MM.1S (cell line): ENCODE data around the gene AKAP13.

ENCODE experiments used
- DNase-seq: peaks from one replicate; pipeline ENCODE4 v3.0.0-alpha.2; 2015
- H2AFZ ChIP-seq: fragments of 300-600 bp; sonication (generic); 2 replicates; pipeline ENCODE4 v1.6.0; 2016; ENCODE audit warnings: antibody characterized with exemption, low read length
- H3F3A ChIP-seq: fragments of 300-600 bp; sonication (generic); 2 replicates; pipeline ENCODE4 v1.6.1; 2016; ENCODE audit warnings: mild to moderate bottlenecking, antibody characterized with exemption, low read length, moderate library complexity, mixed read lengths; ENCODE audit not compliant: insufficient read depth
- H3K27ac ChIP-seq: fragments of 300-600 bp; sonication (generic); 2 replicates; pipeline ENCODE4 v1.5.1; 2016; ENCODE audit warnings: mild to moderate bottlenecking, low read length
- H3K27me3 ChIP-seq: fragments of 300-600 bp; sonication (generic); replicated peaks from 2 replicates; pipeline ENCODE4 v1.6.0; 2016; ENCODE audit warnings: low read length; ENCODE audit not compliant: insufficient read depth
- H3K36me3 ChIP-seq: fragments of 300-600 bp; sonication (generic); replicated peaks from 2 replicates; pipeline ENCODE4 v1.6.1; 2016; ENCODE audit warnings: mild to moderate bottlenecking, low read length, mixed read lengths; ENCODE audit not compliant: insufficient read depth
- H3K4me1 ChIP-seq: fragments of 300-600 bp; sonication (generic); 2 replicates; pipeline ENCODE4 v1.6.1; 2016; ENCODE audit warnings: low read length, mixed read lengths
- H3K4me2 ChIP-seq: fragments of 300-600 bp; sonication (generic); 2 replicates; pipeline ENCODE4 v1.6.0; 2016; ENCODE audit warnings: low read depth, low read length
- H3K4me3 ChIP-seq: fragments of 300-600 bp; sonication (generic); 2 replicates; pipeline ENCODE4 v1.5.1; 2016; ENCODE audit warnings: low read length, mixed read lengths
- H3K79me2 ChIP-seq: fragments of 300-600 bp; sonication (generic); 2 replicates; pipeline ENCODE4 v1.6.1; 2016; ENCODE audit warnings: mixed run types, low read length, mixed read lengths
- H3K9ac ChIP-seq: fragments of 300-600 bp; sonication (generic); 2 replicates; pipeline ENCODE4 v1.6.1; 2016; ENCODE audit warnings: low read length, mixed read lengths
- H3K9me2 ChIP-seq: fragments of 300-600 bp; sonication (generic); replicated peaks from 2 replicates; pipeline ENCODE4 v1.6.1; 2016; ENCODE audit warnings: mild to moderate bottlenecking, low read length, mixed read lengths; ENCODE audit not compliant: insufficient read depth
- H3K9me3 ChIP-seq: fragments of 300-600 bp; sonication (generic); replicated peaks from 2 replicates; pipeline ENCODE4 v1.6.1; 2016; ENCODE audit warnings: mild to moderate bottlenecking, low read length, mixed read lengths; ENCODE audit not compliant: insufficient read depth
- H4K20me1 ChIP-seq: fragments of 300-600 bp; sonication (generic); 2 replicates; pipeline ENCODE4 v1.6.1; 2016; ENCODE audit warnings: mild to moderate bottlenecking, low read length, moderate library complexity, mixed read lengths; ENCODE audit not compliant: insufficient read depth
- EZH2 ChIP-seq: fragments of 300-600 bp; sonication (generic); optimal IDR thresholded peaks from 2 replicates; pipeline ENCODE3; 2017; ENCODE audit warnings: low read depth, mild to moderate bottlenecking, antibody characterized with exemption, low read length, mixed read lengths
- EZH2phosphoT487 ChIP-seq: fragments of 300-600 bp; sonication (generic); IDR thresholded peaks from 2 replicates; pipeline ENCODE4 v1.6.1; 2018; ENCODE audit warnings: antibody characterized with exemption, low read length
- TF ChIP-seq, protein P1 (sequence below): fragments of 300-600 bp; sonication (generic); IDR thresholded peaks from 2 replicates; pipeline ENCODE4 v1.5.1; 2016; ENCODE audit warnings: antibody characterized with exemption, low read length, mixed read lengths

The AKAP13 gene

GRCh38 chr15:85694091-85694490 is 313.7 kb downstream of the AKAP13 start:
- Histone ChIP-seq H3K9me3 (no peaks in the 10 kb centered on the region), H2AFZ (no peak overlapping the region), H3K4me2 (no peak overlapping the region), H3K36me3 (0 out of 2 replicates have a peak, but pooled peaks cover 6% of the 10 kb centered on the region), H3K4me1 (peaks cover 36% of the 10 kb centered on the region), H3K27me3 (no peaks in the 10 kb centered on the region), H3K9me2 (no peaks in the 10 kb centered on the region), H3F3A (peaks cover 45% of the 10 kb centered on the region), H3K4me3 (no peak overlapping the region), H4K20me1 (no peaks in the 10 kb centered on the region), H3K9ac (no peak overlapping the region), H3K79me2 (peaks cover 53% of the 10 kb centered on the region), H3K27ac (peak overlapping the region; percentile 97; the same call in 1 of the 2 replicates)
- no peak for DNase-seq
- no peak for TF ChIP-seq EZH2phosphoT487
- no peak for TF ChIP-seq EZH2
- TF ChIP-seq, protein P1, sequence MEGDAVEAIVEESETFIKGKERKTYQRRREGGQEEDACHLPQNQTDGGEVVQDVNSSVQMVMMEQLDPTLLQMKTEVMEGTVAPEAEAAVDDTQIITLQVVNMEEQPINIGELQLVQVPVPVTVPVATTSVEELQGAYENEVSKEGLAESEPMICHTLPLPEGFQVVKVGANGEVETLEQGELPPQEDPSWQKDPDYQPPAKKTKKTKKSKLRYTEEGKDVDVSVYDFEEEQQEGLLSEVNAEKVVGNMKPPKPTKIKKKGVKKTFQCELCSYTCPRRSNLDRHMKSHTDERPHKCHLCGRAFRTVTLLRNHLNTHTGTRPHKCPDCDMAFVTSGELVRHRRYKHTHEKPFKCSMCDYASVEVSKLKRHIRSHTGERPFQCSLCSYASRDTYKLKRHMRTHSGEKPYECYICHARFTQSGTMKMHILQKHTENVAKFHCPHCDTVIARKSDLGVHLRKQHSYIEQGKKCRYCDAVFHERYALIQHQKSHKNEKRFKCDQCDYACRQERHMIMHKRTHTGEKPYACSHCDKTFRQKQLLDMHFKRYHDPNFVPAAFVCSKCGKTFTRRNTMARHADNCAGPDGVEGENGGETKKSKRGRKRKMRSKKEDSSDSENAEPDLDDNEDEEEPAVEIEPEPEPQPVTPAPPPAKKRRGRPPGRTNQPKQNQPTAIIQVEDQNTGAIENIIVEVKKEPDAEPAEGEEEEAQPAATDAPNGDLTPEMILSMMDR: no peak

GRCh38 chr15:85700767-85701166 is 320.4 kb downstream of the AKAP13 start:
- Histone ChIP-seq H3K9ac (no peak overlapping the region), H3K79me2 (peaks cover 56% of the 10 kb centered on the region), H3K27me3 (no peaks in the 10 kb centered on the region), H3F3A (peaks cover 4% of the 10 kb centered on the region; the same call in 1 of the 2 replicates), H4K20me1 (no peaks in the 10 kb centered on the region), H2AFZ (no peak overlapping the region), H3K36me3 (no peaks in the 10 kb centered on the region), H3K9me3 (no peaks in the 10 kb centered on the region), H3K27ac (no peak overlapping the region), H3K4me1 (peaks cover 3% of the 10 kb centered on the region; the same call in 1 of the 2 replicates), H3K4me2 (no peak overlapping the region), H3K4me3 (no peak overlapping the region), H3K9me2 (no peaks in the 10 kb centered on the region)
- TF ChIP-seq, protein P1: no peak
- TF ChIP-seq EZH2: no peak
- TF ChIP-seq EZH2phosphoT487: no peak
- no peak for DNase-seq

DNA sequence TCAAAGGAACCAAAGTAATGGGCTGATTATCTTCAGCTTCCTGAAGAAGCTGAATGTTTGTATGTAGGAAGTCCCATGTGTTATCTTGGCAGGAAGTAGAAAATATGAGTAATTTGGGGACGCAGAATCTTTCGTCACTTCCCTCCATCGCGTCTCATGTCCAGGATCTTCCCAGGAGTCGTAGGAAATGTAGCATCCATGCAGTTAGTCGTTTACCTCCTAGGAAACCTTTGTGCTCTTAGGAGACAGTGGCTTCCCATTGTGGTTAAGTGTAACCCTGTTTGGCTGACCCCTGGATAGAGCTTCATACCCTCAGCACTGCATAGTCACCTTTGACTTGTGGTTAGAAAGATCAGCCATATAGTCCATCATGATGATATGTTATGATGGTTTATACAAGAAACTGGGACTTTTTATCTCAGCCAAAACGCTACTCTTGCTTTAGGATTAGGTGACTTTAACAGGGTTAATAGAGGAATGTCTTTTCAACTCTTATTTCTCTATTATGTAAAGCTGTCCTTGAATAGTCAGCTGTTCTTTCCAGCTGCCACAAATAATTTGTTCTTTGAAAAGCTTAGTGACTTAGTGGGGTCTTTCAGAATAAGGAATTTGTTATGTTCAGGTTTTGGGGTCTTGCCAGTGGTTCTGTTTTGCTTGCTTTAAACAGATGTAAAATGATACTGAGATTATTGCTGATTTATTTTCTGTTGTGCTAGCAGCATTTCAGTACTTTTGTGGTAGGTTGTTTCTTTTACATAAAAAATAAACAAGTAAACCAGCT is 322.1 kb downstream of the AKAP13 start:
- no peak overlapping the region for H3K4me3 ChIP-seq
- no peaks in the 10 kb centered on the region for H3K27me3 ChIP-seq
- H3K9me2 ChIP-seq: no peaks in the 10 kb centered on the region
- peaks cover 17% of the 10 kb centered on the region for H3K4me1 ChIP-seq
- H3K9ac ChIP-seq: no peak overlapping the region
- H3F3A ChIP-seq: peaks cover 21% of the 10 kb centered on the region
- peaks cover 60% of the 10 kb centered on the region for H3K79me2 ChIP-seq
- no peak overlapping the region for H3K4me2 ChIP-seq
- DNase-seq: no peak
- peaks cover 8% of the 10 kb centered on the region for H4K20me1 ChIP-seq
- no peaks in the 10 kb centered on the region for H3K36me3 ChIP-seq
- no peaks in the 10 kb centered on the region for H3K9me3 ChIP-seq
- no peak overlapping the region for H2AFZ ChIP-seq
- H3K27ac ChIP-seq: no peak overlapping the region
- TF ChIP-seq, protein P1: no peak
- TF ChIP-seq EZH2phosphoT487: no peak
- no peak for TF ChIP-seq EZH2
